HG03354 (cell line): Measurements from ENCODE around the gene WDFY3.
A peak's percentile ranks its signal among the peaks of the same experiment; 100 is the strongest.

ENCODE experiments used
- ATAC-seq: cut with Tn5 transposase; IDR thresholded peaks from one replicate; pipeline ENCODE4 v1.9.1; 2021; ENCODE audit warnings: mild to moderate bottlenecking; ENCODE audit not compliant: unreplicated experiment, poor library complexity, severe bottlenecking

WDFY3 gene, protein sequence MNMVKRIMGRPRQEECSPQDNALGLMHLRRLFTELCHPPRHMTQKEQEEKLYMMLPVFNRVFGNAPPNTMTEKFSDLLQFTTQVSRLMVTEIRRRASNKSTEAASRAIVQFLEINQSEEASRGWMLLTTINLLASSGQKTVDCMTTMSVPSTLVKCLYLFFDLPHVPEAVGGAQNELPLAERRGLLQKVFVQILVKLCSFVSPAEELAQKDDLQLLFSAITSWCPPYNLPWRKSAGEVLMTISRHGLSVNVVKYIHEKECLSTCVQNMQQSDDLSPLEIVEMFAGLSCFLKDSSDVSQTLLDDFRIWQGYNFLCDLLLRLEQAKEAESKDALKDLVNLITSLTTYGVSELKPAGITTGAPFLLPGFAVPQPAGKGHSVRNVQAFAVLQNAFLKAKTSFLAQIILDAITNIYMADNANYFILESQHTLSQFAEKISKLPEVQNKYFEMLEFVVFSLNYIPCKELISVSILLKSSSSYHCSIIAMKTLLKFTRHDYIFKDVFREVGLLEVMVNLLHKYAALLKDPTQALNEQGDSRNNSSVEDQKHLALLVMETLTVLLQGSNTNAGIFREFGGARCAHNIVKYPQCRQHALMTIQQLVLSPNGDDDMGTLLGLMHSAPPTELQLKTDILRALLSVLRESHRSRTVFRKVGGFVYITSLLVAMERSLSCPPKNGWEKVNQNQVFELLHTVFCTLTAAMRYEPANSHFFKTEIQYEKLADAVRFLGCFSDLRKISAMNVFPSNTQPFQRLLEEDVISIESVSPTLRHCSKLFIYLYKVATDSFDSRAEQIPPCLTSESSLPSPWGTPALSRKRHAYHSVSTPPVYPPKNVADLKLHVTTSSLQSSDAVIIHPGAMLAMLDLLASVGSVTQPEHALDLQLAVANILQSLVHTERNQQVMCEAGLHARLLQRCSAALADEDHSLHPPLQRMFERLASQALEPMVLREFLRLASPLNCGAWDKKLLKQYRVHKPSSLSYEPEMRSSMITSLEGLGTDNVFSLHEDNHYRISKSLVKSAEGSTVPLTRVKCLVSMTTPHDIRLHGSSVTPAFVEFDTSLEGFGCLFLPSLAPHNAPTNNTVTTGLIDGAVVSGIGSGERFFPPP (N-terminal part only)

DNA sequence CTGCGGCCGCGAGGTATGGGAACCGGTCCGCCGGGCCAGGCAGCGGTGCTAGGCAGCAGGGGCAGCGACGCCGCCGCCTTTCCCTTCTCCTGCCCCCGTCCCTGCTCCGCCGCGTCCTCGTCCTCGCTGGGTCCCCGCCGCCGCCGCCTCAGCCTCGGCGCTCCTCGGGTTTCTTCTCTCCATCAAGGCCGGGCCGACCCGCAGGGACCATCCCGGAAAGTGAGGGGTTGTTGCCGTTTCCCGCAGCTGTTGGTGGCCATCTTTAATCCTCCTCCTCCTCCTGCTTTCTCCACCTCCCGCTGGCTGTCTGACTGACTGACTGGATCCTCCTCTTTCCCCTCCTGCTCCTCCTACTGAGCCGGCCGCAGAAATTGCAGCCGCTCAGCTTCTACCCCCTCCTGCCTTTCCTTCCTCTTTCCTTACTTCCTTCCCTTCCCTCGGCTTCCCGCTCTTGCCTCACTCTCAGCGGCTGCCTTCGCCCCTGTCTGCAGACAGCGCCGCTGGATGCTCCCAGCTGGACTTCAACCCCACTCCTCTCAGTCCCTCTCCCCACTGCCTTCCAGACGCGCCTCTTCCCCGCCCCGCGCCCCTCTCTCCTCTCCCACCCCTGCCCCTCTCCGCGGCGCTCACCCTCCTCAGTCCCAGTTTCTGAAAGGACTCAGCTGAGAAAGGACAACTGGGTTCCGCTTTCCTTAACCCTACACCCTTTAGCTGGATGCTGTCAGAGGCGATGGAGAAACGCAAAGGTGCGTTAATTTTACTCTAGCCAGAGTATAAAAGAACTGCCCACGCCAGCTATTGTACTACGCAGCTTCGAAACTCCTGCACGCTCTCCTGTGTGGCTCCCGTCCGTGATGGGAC, at the start of gene WDFY3:
WDFY3 (minus strand) TSS at position 309 of the 861 bp plus-strand sequence. CDS start 106,099 bp downstream, outside the sequence.
- ATAC-seq, result peak; percentile 58

DNA sequence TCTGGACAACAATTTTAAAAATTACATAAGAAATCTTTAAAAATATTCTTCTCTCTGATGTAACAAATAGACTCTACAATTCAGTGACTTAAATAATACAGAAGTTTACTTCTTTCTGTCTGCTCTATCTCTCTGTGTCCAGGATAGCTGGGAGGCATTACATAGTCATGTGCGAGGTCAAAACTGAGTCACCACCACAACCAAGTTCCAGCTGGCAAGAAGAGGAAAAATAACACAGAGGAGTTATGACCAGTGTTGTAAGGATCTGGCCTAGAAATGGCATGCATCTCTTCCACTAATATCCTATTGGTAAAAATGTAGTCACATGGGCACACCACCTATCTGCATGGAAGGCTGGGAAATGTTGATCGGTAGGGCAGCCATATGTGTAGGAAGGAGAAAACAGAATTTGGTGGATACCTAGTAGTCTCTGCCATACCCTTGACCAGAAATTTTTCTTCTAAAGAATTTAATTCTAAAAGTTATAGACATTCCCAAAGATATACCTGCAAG, 39.4 kb upstream of the WDFY3 start:
- no peak for ATAC-seq

DNA sequence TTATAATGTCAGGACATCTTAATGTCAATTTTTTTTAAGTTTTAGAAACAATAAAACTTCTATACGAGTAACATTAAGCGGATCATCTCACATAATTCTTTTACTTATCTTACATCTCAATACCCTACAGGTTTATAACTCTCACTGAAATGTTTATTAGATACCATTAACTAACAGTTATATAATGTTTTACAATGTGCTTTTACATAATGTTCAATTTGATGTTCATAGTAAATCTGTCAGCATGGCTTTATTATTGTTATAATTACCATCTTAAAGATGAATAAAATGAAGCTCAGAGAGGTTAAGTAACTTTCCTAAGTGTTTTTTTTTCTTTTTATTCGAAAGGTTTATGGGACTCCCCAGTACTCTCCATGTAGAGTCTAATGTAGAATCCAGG, 33.9 kb upstream of the WDFY3 start:
- ATAC-seq, result no peak

DNA sequence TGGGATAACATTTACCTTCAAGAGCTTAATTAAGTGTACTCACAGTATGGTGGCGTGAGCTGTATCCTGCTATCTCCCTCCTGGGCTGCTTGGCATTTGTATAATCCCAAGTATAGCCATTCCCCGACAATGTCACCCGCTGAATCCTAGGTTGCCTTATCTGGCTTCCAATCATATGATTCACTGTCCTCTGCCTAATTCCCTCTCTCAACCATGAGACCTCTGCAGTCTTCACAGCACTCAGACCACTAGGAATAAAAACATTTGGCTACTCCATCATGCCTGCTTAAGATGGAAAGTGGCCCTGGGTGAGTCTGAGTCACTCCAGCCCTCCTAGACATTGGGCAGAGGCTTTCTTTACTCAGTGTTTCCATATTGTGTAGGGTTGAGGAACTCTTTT, 28.9 kb upstream of the WDFY3 start:
- ATAC-seq, result no peak

DNA sequence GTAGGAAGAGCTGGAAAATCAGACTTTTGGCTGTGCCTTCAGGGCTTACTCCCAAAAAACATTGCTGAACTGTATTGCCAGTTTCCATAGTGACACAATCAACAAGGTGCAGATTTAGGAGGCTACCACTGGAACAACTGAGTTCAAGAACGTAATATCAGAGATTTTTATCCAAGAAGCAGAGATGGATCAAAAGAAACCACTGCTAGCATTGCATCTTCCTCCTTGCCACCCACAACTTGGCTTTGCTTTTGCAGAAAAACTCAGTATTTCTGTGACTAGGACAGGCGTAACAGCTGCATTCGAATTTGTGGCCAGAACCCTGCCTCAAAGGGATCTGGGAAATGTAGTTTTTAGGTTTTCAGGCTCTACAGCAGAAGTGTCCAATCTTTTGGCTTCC, 27.8 kb upstream of the WDFY3 start:
- ATAC-seq, result no peak

DNA sequence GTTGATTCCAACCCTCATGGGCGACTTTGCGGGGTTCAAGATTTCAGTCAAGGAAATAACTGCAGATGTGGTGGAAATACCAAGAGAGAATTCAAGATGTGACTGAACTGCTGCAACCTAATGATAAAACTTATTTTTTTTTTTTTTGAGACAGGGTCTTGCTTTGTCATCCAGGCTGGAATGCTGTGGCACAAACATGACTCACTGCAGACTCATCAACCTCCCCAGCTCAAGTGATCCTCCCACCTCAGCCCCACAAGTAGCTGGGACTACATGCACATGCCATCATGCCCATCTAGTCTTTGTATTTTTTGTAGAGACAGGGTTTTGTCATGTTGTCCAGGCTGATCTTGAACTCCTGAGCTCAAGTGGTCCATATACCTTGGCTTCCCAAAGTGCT, 19.5 kb upstream of the WDFY3 start:
- ATAC-seq, result no peak

DNA sequence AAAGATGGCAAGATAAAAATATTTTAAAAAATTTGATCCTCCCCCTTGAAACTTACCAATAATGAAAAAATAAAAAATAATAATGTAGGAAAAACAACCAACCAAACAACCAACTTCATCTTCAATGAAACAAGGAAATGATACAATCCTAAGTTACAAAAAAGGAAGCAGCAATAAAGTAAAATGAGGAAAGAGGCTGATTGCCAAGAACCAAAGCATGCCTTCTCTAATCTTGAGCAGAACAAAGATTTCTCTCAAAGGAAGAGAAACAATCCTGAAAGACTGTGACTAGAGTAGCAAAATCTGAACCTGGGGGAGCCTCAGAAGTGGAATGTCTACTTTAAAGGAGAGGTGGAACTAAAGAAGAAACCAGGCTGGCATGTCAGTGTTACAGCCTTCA, 10.9 kb upstream of the WDFY3 start:
- ATAC-seq, result no peak

DNA sequence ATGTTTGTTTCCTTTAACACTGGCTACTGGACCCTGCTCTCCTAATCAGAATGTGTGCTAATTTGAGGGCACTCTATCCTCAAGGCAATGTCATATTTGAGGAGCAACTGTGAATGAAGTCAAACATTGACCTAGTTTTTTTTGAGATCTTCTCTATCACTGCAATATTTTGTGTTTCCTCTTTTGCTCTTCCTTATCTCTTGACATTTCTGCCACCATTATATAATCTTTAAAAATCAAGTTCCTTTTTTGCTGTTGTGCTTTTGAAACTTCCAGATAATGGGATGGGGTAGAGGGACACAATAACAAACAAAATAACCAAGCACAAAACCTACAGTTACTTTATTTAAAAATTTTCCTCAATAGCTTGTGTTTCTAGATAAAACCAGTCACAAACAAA, 7.4 kb upstream of the WDFY3 start:
- ATAC-seq, result no peak

DNA sequence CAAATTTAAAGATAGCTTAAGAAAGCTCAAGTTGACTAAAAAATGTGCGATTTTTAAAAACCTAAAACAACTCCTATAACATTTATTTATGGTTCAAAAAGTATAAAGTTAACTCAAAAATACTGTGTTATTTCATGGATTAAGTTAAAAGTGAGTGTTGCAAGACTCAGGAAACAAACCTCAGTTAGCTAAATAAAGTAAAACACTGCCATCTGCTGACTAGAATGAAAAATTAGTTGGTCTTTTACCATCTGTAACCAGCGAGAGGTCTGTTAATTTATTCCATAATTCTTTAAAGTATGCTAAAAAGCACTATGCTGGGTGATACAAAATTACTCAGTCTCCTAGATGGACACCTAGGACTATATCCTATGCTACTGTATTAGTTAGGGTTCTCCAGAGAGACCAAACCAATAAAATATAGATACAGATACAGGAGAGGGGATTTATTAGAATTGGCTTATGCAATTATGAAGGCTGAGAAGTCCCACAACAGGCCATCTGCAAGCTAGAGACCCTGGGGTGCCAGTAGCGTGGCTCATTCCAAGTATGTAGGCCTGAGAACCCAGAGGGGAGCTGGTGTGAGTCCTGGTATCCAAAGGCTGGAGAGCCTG, 4.9 kb upstream of the WDFY3 start:
- peak; percentile 58 for ATAC-seq

DNA sequence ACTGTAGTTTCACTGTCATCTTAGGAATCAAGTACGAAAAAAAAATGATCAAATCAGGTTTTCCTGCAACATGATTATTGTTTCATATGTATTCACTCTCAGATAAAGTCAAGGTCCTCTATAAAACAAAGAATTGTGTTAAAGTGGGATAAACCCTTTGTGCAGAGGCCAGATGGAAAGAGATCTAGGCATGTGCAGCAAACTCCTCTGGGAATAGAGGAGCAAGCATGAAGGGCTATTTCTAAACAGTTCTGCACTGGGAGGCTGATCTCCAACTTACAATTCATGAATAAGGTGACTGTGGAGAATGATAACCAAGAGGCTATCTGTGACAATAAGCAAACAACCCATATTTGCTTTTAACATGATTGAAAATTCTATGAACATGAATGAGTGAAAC, 2.4 kb upstream of the WDFY3 start:
- ATAC-seq, result no peak

DNA sequence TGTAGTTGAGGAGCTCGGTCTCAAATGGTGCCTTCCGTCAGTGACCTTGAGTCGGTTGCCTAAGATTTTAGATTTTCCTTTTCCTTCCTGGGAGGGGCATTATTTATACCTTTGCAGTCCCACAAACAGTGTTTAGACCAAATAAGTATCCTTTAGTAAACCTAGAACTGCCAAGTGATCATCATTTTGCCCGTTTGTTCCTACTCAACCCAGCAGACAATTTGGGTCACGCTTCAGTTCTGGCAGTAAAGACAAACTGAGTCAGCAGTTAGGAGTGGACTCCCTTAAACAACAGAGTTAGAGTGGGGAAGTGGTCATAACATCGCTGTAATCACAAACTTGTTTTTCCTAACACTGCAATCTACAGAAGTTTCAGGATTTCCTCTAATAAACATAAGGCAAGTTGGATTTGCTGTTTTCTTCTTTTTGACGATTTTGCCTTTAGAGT, 777 bp upstream of the WDFY3 start:
- ATAC-seq, result no peak

DNA sequence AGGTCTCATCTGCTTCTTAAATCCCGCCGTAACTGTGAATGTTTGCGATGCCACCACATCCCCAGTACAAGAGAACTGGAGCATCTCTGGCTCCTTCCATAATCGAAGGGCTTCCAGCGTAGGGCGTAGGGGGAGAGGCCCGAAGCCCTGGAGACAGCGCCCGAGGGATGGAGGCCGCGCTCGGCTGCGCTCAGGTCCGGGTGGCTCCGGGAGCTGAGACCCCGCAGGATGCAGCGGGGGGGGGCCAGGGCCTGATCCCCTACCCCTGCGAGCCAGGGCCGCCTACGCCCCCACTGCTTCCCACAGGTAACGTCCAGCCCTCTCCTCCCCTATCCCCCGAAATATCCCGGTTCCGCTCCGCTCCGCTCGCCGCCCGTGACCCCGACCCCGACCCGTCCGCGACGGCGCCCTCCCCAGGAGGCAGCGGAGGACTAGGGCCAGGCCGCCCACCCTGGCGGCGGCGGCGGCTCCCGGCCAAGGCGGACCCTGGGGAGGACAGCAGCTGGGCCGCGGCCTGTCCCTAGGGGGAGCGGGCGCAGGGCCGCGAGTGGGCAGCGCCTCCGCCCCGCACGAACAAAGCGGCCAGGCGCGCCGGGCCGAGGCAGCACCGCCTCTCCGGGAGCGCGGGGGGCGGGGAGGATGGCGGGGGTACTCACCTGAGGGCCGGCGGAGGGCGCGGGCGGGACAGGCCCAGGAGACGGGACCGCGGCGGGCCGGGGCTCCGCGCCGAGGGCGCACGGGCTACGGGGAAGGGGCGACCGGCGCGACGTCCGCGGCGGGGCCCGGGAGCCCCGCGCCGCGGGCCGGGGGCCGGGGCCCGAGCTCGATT, 723 bp downstream of the WDFY3 start:
- peak; percentile 46 for ATAC-seq

DNA sequence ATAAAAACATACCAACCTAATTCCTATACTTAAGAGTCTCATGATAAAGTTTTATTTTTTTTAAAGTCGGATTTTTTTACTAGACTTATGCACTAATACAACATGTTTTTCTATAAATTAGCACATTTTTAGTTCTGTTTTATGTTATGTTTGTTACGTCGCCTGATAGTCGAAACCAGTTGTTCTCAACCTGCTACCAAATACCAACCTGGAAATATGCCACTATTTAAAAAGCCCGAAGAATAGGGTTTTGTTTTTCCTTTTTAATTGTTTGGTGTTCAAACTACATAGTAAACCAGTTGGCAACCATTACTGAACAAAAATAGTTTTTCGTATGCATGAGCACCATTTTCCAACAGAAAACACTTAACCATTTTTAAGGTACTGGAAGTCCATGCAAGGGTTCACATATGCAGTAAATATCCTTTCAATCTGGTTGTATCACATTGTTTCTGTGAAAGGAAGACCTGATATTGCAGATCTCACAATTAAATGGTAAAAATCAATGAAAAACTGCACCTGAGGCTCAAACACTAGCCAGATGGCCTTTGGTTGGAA, 1.4 kb downstream of the WDFY3 start:
- no peak for ATAC-seq

DNA sequence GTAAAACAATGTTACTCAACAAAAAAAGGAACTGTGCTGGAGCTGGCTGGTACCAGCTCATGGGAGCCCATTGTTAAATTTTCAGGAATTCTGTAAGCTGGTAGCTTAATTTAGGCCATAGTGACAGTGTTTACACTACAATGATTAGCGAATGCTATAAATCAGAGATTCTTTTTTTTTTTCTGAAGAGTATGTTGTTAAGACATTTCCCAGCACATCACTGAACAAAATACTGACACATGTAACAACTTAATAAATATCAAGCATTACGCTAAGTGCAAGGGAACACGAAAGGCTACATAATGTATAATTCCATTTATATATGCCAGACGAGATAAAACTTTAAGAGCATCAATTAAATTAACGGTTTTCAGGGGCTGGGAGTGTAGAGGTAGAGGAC, 4.4 kb downstream of the WDFY3 start:
- ATAC-seq, result no peak

DNA sequence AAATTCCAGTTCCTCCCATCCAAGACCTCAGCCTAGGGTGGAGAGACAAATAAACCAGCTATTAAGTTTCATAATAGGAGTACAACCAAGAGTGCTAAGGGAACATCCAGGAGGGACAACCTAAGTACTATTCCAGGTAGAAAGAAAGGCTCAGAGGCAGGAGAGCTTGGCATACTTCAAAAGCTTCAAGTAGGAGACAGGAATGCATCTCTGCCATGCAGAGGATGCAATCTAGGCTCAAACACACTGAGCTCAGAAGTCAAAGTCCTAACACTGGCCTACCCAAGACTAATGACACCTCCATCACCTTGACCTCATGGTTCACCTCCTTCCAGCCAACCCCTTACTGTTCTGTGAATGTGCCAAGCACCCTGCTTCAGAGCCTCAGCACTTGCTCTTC, 8.1 kb downstream of the WDFY3 start:
- no peak for ATAC-seq

DNA sequence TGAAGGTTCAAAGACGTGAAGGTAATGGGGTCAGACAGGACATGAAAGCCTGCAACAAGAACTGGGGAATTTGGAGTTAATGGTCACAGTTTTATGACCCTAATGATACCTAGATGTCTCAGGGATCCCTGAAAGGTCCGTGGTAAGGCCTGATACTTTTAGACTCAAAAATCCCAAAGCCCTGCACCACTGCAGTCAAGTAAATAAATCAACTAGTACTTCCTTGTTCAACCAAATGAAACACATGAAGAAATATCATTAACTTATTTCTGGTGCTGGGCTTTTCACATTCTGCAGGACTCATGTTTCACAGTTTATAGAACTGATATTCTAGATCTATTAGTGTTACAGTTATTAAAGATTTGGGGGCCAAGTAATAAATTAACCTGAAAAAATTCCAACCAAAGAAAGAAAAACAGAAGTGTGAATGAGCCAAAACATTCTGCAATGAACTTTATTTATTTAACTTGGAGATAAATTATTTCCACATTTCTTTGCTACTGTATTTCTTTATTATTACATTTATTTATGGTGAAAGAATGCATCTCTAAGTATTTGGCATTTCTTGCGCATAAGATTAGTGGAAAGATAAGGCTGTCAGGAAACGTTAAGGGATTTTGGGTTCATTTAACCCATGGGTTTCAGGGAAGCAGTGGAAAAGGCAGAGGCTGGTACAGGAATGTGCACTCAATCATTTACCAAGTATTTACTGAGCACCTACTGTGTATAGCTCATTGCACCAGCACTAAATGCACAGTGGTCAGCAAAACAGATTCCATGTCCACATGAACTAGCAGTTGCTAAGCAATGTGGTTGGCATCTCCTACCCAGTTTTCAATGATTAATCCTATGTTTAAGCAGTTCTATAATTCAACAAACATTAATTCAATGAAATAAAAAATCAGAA, 8.7 kb downstream of the WDFY3 start:
- ATAC-seq, result no peak

DNA sequence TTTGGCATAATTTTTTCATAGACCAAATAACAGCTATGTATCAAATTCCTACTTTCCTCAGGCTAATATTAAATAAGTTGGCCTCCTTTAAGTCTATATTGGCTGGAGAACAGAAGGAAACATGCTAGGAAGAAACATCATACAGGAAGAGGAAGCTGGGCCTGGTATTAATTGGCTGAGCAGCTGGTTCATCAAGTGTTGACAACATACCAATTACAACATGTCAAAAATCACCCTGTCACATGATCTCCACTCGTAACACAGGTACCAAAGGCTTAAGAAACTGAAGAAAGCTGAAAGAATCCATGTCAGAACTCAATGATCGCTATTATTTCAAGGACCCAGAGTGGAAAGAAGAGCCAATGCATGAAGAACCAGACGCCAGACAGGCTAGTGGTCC, 10.5 kb downstream of the WDFY3 start:
- no peak for ATAC-seq
